ENCODE results near the gene CYRIA.

DNA sequence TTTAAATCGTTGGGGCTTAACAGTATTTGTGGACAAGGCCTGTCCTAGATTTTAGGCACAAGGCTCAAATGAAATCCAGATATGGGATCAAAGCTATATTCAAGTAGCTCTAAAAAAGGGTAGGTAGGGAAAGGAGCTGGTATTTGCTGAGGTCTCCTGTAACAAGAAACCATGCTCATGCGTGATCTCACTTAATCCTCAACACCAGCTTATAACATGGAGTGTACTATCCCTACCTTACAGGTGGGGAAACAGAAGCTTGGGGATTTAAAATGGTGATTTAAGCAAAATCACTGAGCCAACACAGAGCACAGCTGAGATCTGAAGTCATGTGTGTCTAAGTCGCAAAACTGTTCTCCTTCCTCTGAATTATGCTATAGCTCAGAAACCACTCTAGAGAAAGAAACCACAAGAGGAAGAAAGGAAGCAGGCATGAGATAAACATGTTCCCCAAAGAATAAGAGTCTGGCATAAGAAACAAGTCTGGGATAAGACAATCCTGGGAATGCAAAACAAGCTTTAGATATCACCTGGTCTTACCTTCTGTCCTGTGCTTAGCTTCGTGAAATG lies 43.1 kb downstream of the CYRIA start:
- TF ChIP-seq, protein P1, sequence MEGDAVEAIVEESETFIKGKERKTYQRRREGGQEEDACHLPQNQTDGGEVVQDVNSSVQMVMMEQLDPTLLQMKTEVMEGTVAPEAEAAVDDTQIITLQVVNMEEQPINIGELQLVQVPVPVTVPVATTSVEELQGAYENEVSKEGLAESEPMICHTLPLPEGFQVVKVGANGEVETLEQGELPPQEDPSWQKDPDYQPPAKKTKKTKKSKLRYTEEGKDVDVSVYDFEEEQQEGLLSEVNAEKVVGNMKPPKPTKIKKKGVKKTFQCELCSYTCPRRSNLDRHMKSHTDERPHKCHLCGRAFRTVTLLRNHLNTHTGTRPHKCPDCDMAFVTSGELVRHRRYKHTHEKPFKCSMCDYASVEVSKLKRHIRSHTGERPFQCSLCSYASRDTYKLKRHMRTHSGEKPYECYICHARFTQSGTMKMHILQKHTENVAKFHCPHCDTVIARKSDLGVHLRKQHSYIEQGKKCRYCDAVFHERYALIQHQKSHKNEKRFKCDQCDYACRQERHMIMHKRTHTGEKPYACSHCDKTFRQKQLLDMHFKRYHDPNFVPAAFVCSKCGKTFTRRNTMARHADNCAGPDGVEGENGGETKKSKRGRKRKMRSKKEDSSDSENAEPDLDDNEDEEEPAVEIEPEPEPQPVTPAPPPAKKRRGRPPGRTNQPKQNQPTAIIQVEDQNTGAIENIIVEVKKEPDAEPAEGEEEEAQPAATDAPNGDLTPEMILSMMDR (IDR thresholded peaks at IDR 0.05) = no peak
- no peak for TF ChIP-seq EP300 (IDR thresholded peaks at IDR 0.05)
- TF ChIP-seq POLR2A (IDR thresholded peaks at IDR 0.05) = no peak
- TF ChIP-seq POLR2AphosphoS5 (IDR thresholded peaks at IDR 0.05) = no peak

Measured in stomach (tissue), 4 donors.